Thyroid gland (tissue), 4 donors: ENCODE results near the gene NMT2.

Source experiments
- CTCF ChIP-seq, 6 experiments: fragments of 200-600 bp in 3 of 6; fragments of 450-650 bp in 3 of 6; sonication (generic) in 3 of 6; IDR thresholded peaks; one replicate each; pipeline ENCODE4 v1.5.1; 2016 to 2019; ENCODE audit warnings: antibody characterized with exemption in 6 of 6, mild to moderate bottlenecking in 2 of 6, inconsistent platforms in 1 of 6, moderate library complexity in 1 of 6
- POLR2A ChIP-seq, 2 donors: fragments of 450-650 bp; IDR thresholded peaks; one replicate each; pipeline ENCODE4 v1.6.1; 2017; ENCODE audit warnings: antibody characterized with exemption in 2 of 2, mild to moderate bottlenecking in 2 of 2, moderate library complexity in 1 of 2

GRCh38 chr10:15123749-15124184 is 44.7 kb downstream of the NMT2 start:
- TF ChIP-seq POLR2A (IDR thresholded peaks at IDR 0.05) (no peak), CTCF (IDR thresholded peaks at IDR 0.05) (no peak)
